ENCODE measurements around the gene PSMD5.

The PSMD5 gene

GRCh38 chr9:120777229-120777628, 65.5 kb downstream of the PSMD5 start:
- no peak overlapping the region for H3K4me2 ChIP-seq (ENCODE audit: low read depth, low read length)
- H3K4me3 ChIP-seq (ENCODE audit: low read length): no peak overlapping the region
- no peaks in the 10 kb centered on the region for H3K4me1 ChIP-seq (ENCODE audit: low read length)
- H3K27ac ChIP-seq (ENCODE audit: low read length): no peak overlapping the region
- H3K79me2 ChIP-seq (ENCODE audit: low read length): peaks cover 21% of the 10 kb centered on the region; the same call in 1 of the 2 replicates
- no peaks in the 10 kb centered on the region for H3K9me2 ChIP-seq (replicated peaks; ENCODE audit: insufficient read depth, low read length)
- H3K9me3 ChIP-seq (replicated peaks; ENCODE audit: insufficient read depth, low read length): no peaks in the 10 kb centered on the region
- no peak for TF ChIP-seq EZH2 (optimal IDR thresholded peaks at IDR 0.05; ENCODE audit: low read depth, low read length)
- no peak for TF ChIP-seq EZH2phosphoT487 (IDR thresholded peaks at IDR 0.05; ENCODE audit: low read length)
- no peak for TF ChIP-seq CTCF (IDR thresholded peaks at IDR 0.05; ENCODE audit: low read length)
- H3K9ac ChIP-seq (ENCODE audit: low read length): no peak overlapping the region
- 0 out of 2 replicates have a peak, but pooled peaks cover 7% of the 10 kb centered on the region for H3K36me3 ChIP-seq (replicated peaks; ENCODE audit: insufficient read depth, low read length)
- H3F3A ChIP-seq (ENCODE audit: insufficient read depth, low read length): no peaks in the 10 kb centered on the region
- H3K27me3 ChIP-seq (replicated peaks; ENCODE audit: insufficient read depth, low read length): no peaks in the 10 kb centered on the region
- DNase-seq: no peak
- no peak overlapping the region for H2AFZ ChIP-seq (ENCODE audit: low read length)
- H4K20me1 ChIP-seq (ENCODE audit: insufficient read depth, low read length): no peaks in the 10 kb centered on the region

GRCh38 chr9:120776788-120777187, 65.9 kb downstream of the PSMD5 start:
- no peak for TF ChIP-seq EZH2phosphoT487 (IDR thresholded peaks at IDR 0.05; ENCODE audit: low read length)
- TF ChIP-seq CTCF (IDR thresholded peaks at IDR 0.05; ENCODE audit: low read length): no peak
- TF ChIP-seq EZH2 (optimal IDR thresholded peaks at IDR 0.05; ENCODE audit: low read depth, low read length): no peak
- no peak overlapping the region for H3K4me3 ChIP-seq (ENCODE audit: low read length)
- H3K27me3 ChIP-seq (replicated peaks; ENCODE audit: insufficient read depth, low read length): no peaks in the 10 kb centered on the region
- H3K9me2 ChIP-seq (replicated peaks; ENCODE audit: insufficient read depth, low read length): no peaks in the 10 kb centered on the region
- H3K9me3 ChIP-seq (replicated peaks; ENCODE audit: insufficient read depth, low read length): no peaks in the 10 kb centered on the region
- H3K79me2 ChIP-seq (ENCODE audit: low read length): peaks cover 16% of the 10 kb centered on the region; the same call in 1 of the 2 replicates
- no peak for DNase-seq
- no peaks in the 10 kb centered on the region for H3K4me1 ChIP-seq (ENCODE audit: low read length)
- no peak overlapping the region for H3K9ac ChIP-seq (ENCODE audit: low read length)
- H3K36me3 ChIP-seq (replicated peaks; ENCODE audit: insufficient read depth, low read length): 0 out of 2 replicates have a peak, but pooled peaks cover 7% of the 10 kb centered on the region
- H3K4me2 ChIP-seq (ENCODE audit: low read depth, low read length): no peak overlapping the region
- H4K20me1 ChIP-seq (ENCODE audit: insufficient read depth, low read length): no peaks in the 10 kb centered on the region
- H2AFZ ChIP-seq (ENCODE audit: low read length): no peak overlapping the region
- H3F3A ChIP-seq (ENCODE audit: insufficient read depth, low read length): no peaks in the 10 kb centered on the region
- no peak overlapping the region for H3K27ac ChIP-seq (ENCODE audit: low read length)

GRCh38 chr9:120775859-120776258, 66.9 kb downstream of the PSMD5 start:
- Histone ChIP-seq H3K9me2 (replicated peaks; ENCODE audit: insufficient read depth, low read length) (no peaks in the 10 kb centered on the region), H3K9ac (ENCODE audit: low read length) (no peak overlapping the region), H3K36me3 (replicated peaks; ENCODE audit: insufficient read depth, low read length) (0 out of 2 replicates have a peak, but pooled peaks cover 13% of the 10 kb centered on the region), H3K79me2 (ENCODE audit: low read length) (peaks cover 16% of the 10 kb centered on the region; the same call in 1 of the 2 replicates), H3K9me3 (replicated peaks; ENCODE audit: insufficient read depth, low read length) (no peaks in the 10 kb centered on the region), H3K4me1 (ENCODE audit: low read length) (no peaks in the 10 kb centered on the region), H2AFZ (ENCODE audit: low read length) (no peak overlapping the region), H3F3A (ENCODE audit: insufficient read depth, low read length) (no peaks in the 10 kb centered on the region), H3K27ac (ENCODE audit: low read length) (no peak overlapping the region), H3K27me3 (replicated peaks; ENCODE audit: insufficient read depth, low read length) (no peaks in the 10 kb centered on the region), H3K4me3 (ENCODE audit: low read length) (no peak overlapping the region), H4K20me1 (ENCODE audit: insufficient read depth, low read length) (no peaks in the 10 kb centered on the region), H3K4me2 (ENCODE audit: low read depth, low read length) (no peak overlapping the region)
- no peak for TF ChIP-seq EZH2 (optimal IDR thresholded peaks at IDR 0.05; ENCODE audit: low read depth, low read length)
- TF ChIP-seq EZH2phosphoT487 (IDR thresholded peaks at IDR 0.05; ENCODE audit: low read length): no peak
- no peak for TF ChIP-seq CTCF (IDR thresholded peaks at IDR 0.05; ENCODE audit: low read length)
- no peak for DNase-seq

Data from MM.1S (cell line).